GM23338 (cell line): Measurements from ENCODE around the gene IL12A.

Source experiments
- CTCF ChIP-seq, 2 experiments: fragments of 200-600 bp in 1 of 2; sonication (generic) in 1 of 2; conservative IDR thresholded peaks; 2 replicates each; pipeline versions ENCODE4 v1.5.1 to v1.6.1; 2016 to 2017; ENCODE audit warnings: antibody characterized with exemption in 2 of 2, low read depth in 2 of 2, mild to moderate bottlenecking in 2 of 2, moderate library complexity in 1 of 2
- ETS1 ChIP-seq: IDR thresholded peaks from 2 replicates; pipeline ENCODE4 v1.6.1; 2016; ENCODE audit warnings: antibody characterized with exemption
- EZH2 ChIP-seq: fragments of 200-600 bp; sonication (generic); IDR thresholded peaks from one replicate; pipeline ENCODE4 v1.8.0; 2017; ENCODE audit warnings: antibody characterized with exemption, mild to moderate bottlenecking, low read depth; ENCODE audit not compliant: unreplicated experiment
- EZH2phosphoT487 ChIP-seq: fragments of 200-600 bp; sonication (generic); IDR thresholded peaks from one replicate; pipeline ENCODE4 v1.8.1; 2018; ENCODE audit warnings: antibody characterized with exemption; ENCODE audit not compliant: unreplicated experiment
- JUNB ChIP-seq: IDR thresholded peaks from one replicate; pipeline ENCODE4 v1.6.1; 2016; ENCODE audit warnings: antibody characterized with exemption; ENCODE audit not compliant: unreplicated experiment
- NANOG ChIP-seq: IDR thresholded peaks from 2 replicates; pipeline ENCODE4 v1.6.1; 2016; ENCODE audit warnings: antibody characterized with exemption, borderline replicate concordance
- POLR2AphosphoS5 ChIP-seq: IDR thresholded peaks from 2 replicates; pipeline ENCODE4 v1.6.1; 2016; ENCODE audit warnings: antibody characterized with exemption, low read depth
- REST ChIP-seq: IDR thresholded peaks from one replicate; pipeline ENCODE4 v1.6.1; 2018; ENCODE audit warnings: antibody characterized with exemption; ENCODE audit not compliant: unreplicated experiment
- ZNF331 ChIP-seq: fragments of 250-450 bp; sonication (Bioruptor Pico); IDR thresholded peaks from 2 replicates; pipeline ENCODE4 v1.5.0; 2020; ENCODE audit warnings: low read depth, mild to moderate bottlenecking, moderate library complexity

- TF ChIP-seq REST, result no peak
- no peak for TF ChIP-seq CTCF (conservative IDR thresholded peaks at IDR 0.05; ENCODE audit: low read depth in 2 of 2)
- no peak for TF ChIP-seq JUNB
- TF ChIP-seq EZH2, result no peak
- no peak for TF ChIP-seq EZH2phosphoT487
- no peak for TF ChIP-seq POLR2AphosphoS5
- no peak for TF ChIP-seq ETS1
- TF ChIP-seq ZNF331 (CRISPR knock-in tag), result no peak
- no peak for TF ChIP-seq NANOG
Observed at GRCh38 chr3:159944781-159945180, 43.9 kb upstream of the IL12A start.
